Ovary (tissue), 9 donors: ENCODE results near the gene SLC25A47. TPM values are rescaled to one million over a fixed set of nuclear protein-coding genes. Genes with fewer than 3 reads are reported as not detected.
A peak's percentile ranks its signal among the peaks of the same experiment; 100 is the strongest.

Experiments used
- DNase-seq, 5 donors: peaks; one replicate each; pipeline ENCODE4 v3.0.0-alpha.2; 2019 to 2020
- H3K27ac ChIP-seq, 2 donors: fragments of 200-600 bp; one replicate each; pipeline versions ENCODE4 v1.5.1 to v1.8.0; 2019 to 2022
- H3K27me3 ChIP-seq: fragments of 200-600 bp; one replicate; pipeline ENCODE4 v1.8.0; 2022
- H3K36me3 ChIP-seq: fragments of 200-600 bp; sonication (generic); one replicate; pipeline ENCODE4 v1.5.1; 2019
- H3K4me1 ChIP-seq: one replicate; pipeline ENCODE4 v1.8.1; 2013; ENCODE audit warnings: mild to moderate bottlenecking, moderate library complexity; ENCODE audit not compliant: insufficient read depth
- H3K4me3 ChIP-seq: fragments of 200-600 bp; sonication (generic); one replicate; pipeline ENCODE4 v1.5.1; 2017
- H3K9me3 ChIP-seq, 2 donors: fragments of 200-600 bp in 1 of 2; sonication (generic) in 1 of 2; one replicate each; pipeline versions ENCODE4 v1.5.1 to v1.8.1; 2013 to 2019; ENCODE audit warnings: mild to moderate bottlenecking in 1 of 2, moderate library complexity in 1 of 2
- CTCF ChIP-seq, 3 donors: fragments of 450-650 bp in 2 of 3; fragments of 200-600 bp in 1 of 3; IDR thresholded peaks; one replicate each; pipeline versions ENCODE4 v1.5.1 to v1.8.0; 2016 to 2022; ENCODE audit warnings: antibody characterized with exemption in 3 of 3, mild to moderate bottlenecking in 1 of 3
- EP300 ChIP-seq: sonication (generic); formaldehyde crosslinking; IDR thresholded peaks from one replicate; pipeline ENCODE4 v1.6.1; 2017; ENCODE audit warnings: antibody characterized with exemption
- POLR2A ChIP-seq: fragments of 450-650 bp; IDR thresholded peaks from one replicate; pipeline ENCODE4 v1.6.1; 2017; ENCODE audit warnings: antibody characterized with exemption, mild to moderate bottlenecking, moderate library complexity
- WGBS, 3 donors: extraction: QIAGEN DNeasy Blood & Tissue Kit in 1 of 3; methylation state at CpG; one replicate each; pipeline versions ENCODE4 v1.1.5 to v1.1.7; 2013 to 2017; 5-methylcytosine and 5-hydroxymethylcytosine counted together
- intact Hi-C, 4 donors: fragments of 100-400 bp; cut with DNase I; formaldehyde crosslinking; loops; one replicate each; pipeline versions ENCODE4 v1.11.0 to v1.15.1; 2022 to 2023
- polyA plus RNA-seq, 2 donors: library from polyadenylated mRNA; stranded (reverse); fragments of 200-250 nt in 1 of 2; fragments of 350-450 nt in 1 of 2; fragmentation: Illumina TruSeq in 1 of 2; extraction: RNeasy Lipid Tissue Mini Kit (QIAGEN cat#74804) in 1 of 2; gene quantifications; one replicate each; pipeline ENCODE4 v1.2.3, GENCODE V29; 2013 to 2014
- total RNA-seq, 7 donors: library from RNA; depleted of rRNA in 2 of 7; stranded (reverse); fragments of >200 nt in 2 of 7; fragmentation: NEBNext Ultra II Directional in 3 of 7; extraction: Animal tissue kit (Norgen Biotek cat#: 25700) in 3 of 7; gene quantifications; one replicate each; pipeline versions ENCODE4 v1.1.0 to v1.2.4, GENCODE V29; 2016 to 2023
- donor health status: DM: no; HTN: no; CAD: no; lungs with moderate emphysema.
- donor health status: DM: no; HTN: no; CAD: no.
- donor health status: Bipolar disorder and iron deficiency.
- donor health status: DM: yes; HTN: yes; CAD: no.
- donor health status: DM: no; HTN: no; CAD: no.
- donor health status: DM: yes; HTN: yes; CAD: no.

Gene SLC25A47
- total and polyA plus RNA-seq, 9 donors = not detected

GRCh38 chr14:100314724-100315123 is 8.4 kb upstream of the SLC25A47 start:
- Histone ChIP-seq H3K4me1 (no peaks in the 10 kb centered on the region), H3K4me3 (no peak overlapping the region), H3K36me3 (no peaks in the 10 kb centered on the region), H3K27ac (no peak overlapping the region), H3K27me3 (no peaks in the 10 kb centered on the region), H3K9me3 (no peaks in the 10 kb centered on the region)
- intact Hi-C loops = loop anchor here in 1 of 4 donors (5.0 kb wide), 1 partner anchor 72 kb away; no protein-coding TSS in a partner anchor
- 82 to 90% (median 83%) methylated on average over 6 of the region's 6 CpGs for WGBS, 3 donors
- no peak for DNase-seq
- TF ChIP-seq EP300 (no peak), CTCF (IDR thresholded peaks at IDR 0.05) (no peak), POLR2A (no peak)

- TF ChIP-seq EP300 (no peak), CTCF (IDR thresholded peaks at IDR 0.05) (no peak), POLR2A (no peak)
Observed at GRCh38 chr14:100317389-100317788, 5.8 kb upstream of the SLC25A47 start.

DNA sequence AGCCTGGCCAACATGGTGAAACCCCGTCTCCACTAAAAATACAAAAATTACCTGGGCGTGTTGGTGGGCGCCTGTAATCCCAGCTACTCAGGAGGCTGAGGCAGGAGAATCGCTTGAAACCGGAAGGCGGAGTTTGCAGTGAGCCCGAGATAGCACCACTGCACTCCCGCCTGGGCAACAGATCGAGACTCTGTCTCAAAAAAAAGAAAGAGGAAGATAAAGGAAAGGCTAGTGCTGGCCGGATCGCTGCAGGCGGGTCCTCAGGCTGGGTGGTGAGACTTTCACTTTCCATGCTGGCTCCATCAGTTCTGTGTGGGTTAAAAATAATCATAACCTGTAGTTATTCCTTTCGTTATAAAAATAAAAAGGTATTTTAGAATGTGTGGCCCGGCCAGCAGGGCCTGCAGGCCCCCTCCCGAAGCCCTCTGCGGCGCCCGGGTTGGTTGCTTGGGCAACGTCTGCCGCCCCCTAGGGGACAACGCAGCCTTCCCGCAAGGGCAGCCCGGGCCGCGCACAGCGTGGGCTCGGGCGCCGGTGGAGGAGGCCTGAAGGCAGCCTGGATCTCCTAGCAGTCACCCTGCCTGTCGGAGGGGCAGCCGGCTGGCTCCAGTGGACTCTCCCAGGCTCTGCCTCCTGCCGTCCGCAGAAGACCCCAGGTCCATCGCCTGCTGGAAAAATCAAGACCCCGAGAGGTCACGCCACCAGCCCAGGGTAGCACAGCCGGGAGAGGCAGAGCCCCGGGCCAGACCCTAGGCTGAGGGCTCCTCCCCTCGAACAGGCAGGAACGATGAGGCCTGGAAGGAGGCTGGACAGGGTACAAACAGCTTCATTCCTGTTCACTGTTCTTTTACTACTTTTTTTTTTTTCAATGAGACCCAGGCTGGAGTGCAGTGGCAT is 5.0 kb upstream of the SLC25A47 start:
- WGBS, 3 donors = 19 to 24% (median 20%) methylated on average over 39 to 40 of the region's 40 CpGs
- intact Hi-C loops = no loop called here
- no peak overlapping the region for H3K27ac ChIP-seq
- H3K36me3 ChIP-seq = no peaks in the 10 kb centered on the region
- no peaks in the 10 kb centered on the region for H3K4me1 ChIP-seq
- H3K27me3 ChIP-seq = no peaks in the 10 kb centered on the region
- TF ChIP-seq CTCF (IDR thresholded peaks at IDR 0.05) (peak; percentile 73 to 91 (median 78)), EP300 (no peak)
- peak overlapping the region; percentile 42 for H3K4me3 ChIP-seq
- no peaks in the 10 kb centered on the region for H3K9me3 ChIP-seq
- peak; percentile 69 to 87 (median 79) for DNase-seq

More at GRCh38 chr14:100317389-100317788, 5.8 kb upstream of the SLC25A47 start:
- no peak for DNase-seq
- H3K27ac ChIP-seq = no peak overlapping the region
- WGBS, 3 donors = 74 to 85% (median 83%) methylated on average over 6 of the region's 6 CpGs
- no peak overlapping the region for H3K4me3 ChIP-seq
- H3K4me1 ChIP-seq = no peaks in the 10 kb centered on the region
- H3K36me3 ChIP-seq = no peaks in the 10 kb centered on the region
- H3K27me3 ChIP-seq = no peaks in the 10 kb centered on the region
- no peaks in the 10 kb centered on the region for H3K9me3 ChIP-seq
- intact Hi-C loops = no loop called here

- TF ChIP-seq EP300 (no peak), CTCF (IDR thresholded peaks at IDR 0.05) (no peak), POLR2A (no peak)
- Histone ChIP-seq H3K4me3 (no peak overlapping the region), H3K27ac (no peak overlapping the region), H3K27me3 (no peaks in the 10 kb centered on the region), H3K36me3 (no peaks in the 10 kb centered on the region), H3K4me1 (peaks cover 3% of the 10 kb centered on the region), H3K9me3 (no peaks in the 10 kb centered on the region)
- intact Hi-C loops = no loop called here
- DNase-seq = no peak
- 89 to 92% (median 89%) methylated on average over 12 of the region's 12 CpGs for WGBS, 3 donors
Observed at GRCh38 chr14:100320157-100320856, 2.8 kb upstream of the SLC25A47 start.
